HepG2 (cell line): ENCODE measurements around the gene SEPHS2. TPM values are rescaled to one million over a fixed set of nuclear protein-coding genes. Genes with fewer than 3 reads are reported as not detected.

Experiments used
- DR1 ChIP-seq: sonication (generic); formaldehyde crosslinking; IDR thresholded peaks from 2 replicates; pipeline ENCODE4 v1.8.0; 2021; ENCODE audit warnings: mild to moderate bottlenecking, missing genetic modification reagents, inconsistent platforms
- GTF3A ChIP-seq: sonication (generic); formaldehyde crosslinking; conservative IDR thresholded peaks from 2 replicates; pipeline ENCODE4 v1.4.0; 2020; ENCODE audit warnings: mild to moderate bottlenecking, missing genetic modification reagents
- KLF11 ChIP-seq: IDR thresholded peaks from 2 replicates; pipeline ENCODE4 v1.6.1; 2016; ENCODE audit warnings: missing compliant biosample characterization
- MXI1 ChIP-seq: IDR thresholded peaks from 3 replicates; pipeline ENCODE4 v1.6.1; 2012; ENCODE audit warnings: low read depth, low read length, inconsistent platforms, borderline replicate concordance
- NR0B2 ChIP-seq: sonication (generic); formaldehyde crosslinking; IDR thresholded peaks from 2 replicates; pipeline ENCODE4 v1.4.0; 2020; ENCODE audit warnings: mild to moderate bottlenecking, missing genetic modification reagents
- PCBP1 ChIP-seq: fragments of 200-400 bp; formaldehyde crosslinking; IDR thresholded peaks from 2 replicates; pipeline ENCODE4 v1.6.1; 2017; ENCODE audit warnings: mild to moderate bottlenecking, low read depth, low read length, borderline replicate concordance
- ZBTB44 ChIP-seq: sonication (generic); formaldehyde crosslinking; IDR thresholded peaks from 2 replicates; pipeline ENCODE4 v1.4.0; 2020; ENCODE audit warnings: missing genetic modification reagents
- ZNF512B ChIP-seq: sonication (generic); formaldehyde crosslinking; IDR thresholded peaks from 2 replicates; pipeline ENCODE4 v1.5.1; 2020; ENCODE audit warnings: missing genetic modification reagents, mild to moderate bottlenecking, borderline replicate concordance
- ZSCAN25 ChIP-seq: sonication (generic); formaldehyde crosslinking; IDR thresholded peaks from 2 replicates; pipeline ENCODE4 v1.8.0; 2022; ENCODE audit warnings: mild to moderate bottlenecking, missing genetic modification reagents
- polyA plus RNA-seq, 8 experiments: library from polyadenylated mRNA; depleted of rRNA in 3 of 8; stranded (reverse) in 7 of 8; unstranded in 1 of 8; fragments of >200 nt; fragmentation: Illumina TruSeq in 4 of 8; extraction: Trizol in 4 of 8; gene quantifications; 2 replicates each; pipeline versions ENCODE4 v1.2.1 to v1.2.3, GENCODE V29; 2011 to 2016; ENCODE audit warnings: low read depth in 4 of 8, missing spikeins in 1 of 8, mixed read lengths in 1 of 8; ENCODE audit not compliant: insufficient read depth in 1 of 8
- total RNA-seq, 5 experiments: library from RNA; depleted of rRNA; stranded (reverse); fragments of >200 nt; fragmentation: Illumina TruSeq; extraction: Trizol; gene quantifications; 2 replicates each; pipeline ENCODE4 v1.2.3, GENCODE V29; 2016; ENCODE audit warnings: low read depth in 1 of 5
- TF ChIP-seq, protein P1 (sequence below): sonication (generic); formaldehyde crosslinking; IDR thresholded peaks from 2 replicates; pipeline ENCODE4 v1.4.0; 2020; ENCODE audit warnings: missing genetic modification reagents
- TF ChIP-seq, protein P2 (sequence below): sonication (generic); formaldehyde crosslinking; IDR thresholded peaks from one replicate; pipeline ENCODE4 v1.5.1; 2020; ENCODE audit warnings: mild to moderate bottlenecking, missing genetic modification reagents; ENCODE audit errors: not compliant biosample characterization

SEPHS2 gene
- total and polyA plus RNA-seq, 2 of the 13 experiments (the other 11 are each of a cell fraction or from before 2014, with no cell fraction given) = 20.7 to 127 TPM

DNA sequence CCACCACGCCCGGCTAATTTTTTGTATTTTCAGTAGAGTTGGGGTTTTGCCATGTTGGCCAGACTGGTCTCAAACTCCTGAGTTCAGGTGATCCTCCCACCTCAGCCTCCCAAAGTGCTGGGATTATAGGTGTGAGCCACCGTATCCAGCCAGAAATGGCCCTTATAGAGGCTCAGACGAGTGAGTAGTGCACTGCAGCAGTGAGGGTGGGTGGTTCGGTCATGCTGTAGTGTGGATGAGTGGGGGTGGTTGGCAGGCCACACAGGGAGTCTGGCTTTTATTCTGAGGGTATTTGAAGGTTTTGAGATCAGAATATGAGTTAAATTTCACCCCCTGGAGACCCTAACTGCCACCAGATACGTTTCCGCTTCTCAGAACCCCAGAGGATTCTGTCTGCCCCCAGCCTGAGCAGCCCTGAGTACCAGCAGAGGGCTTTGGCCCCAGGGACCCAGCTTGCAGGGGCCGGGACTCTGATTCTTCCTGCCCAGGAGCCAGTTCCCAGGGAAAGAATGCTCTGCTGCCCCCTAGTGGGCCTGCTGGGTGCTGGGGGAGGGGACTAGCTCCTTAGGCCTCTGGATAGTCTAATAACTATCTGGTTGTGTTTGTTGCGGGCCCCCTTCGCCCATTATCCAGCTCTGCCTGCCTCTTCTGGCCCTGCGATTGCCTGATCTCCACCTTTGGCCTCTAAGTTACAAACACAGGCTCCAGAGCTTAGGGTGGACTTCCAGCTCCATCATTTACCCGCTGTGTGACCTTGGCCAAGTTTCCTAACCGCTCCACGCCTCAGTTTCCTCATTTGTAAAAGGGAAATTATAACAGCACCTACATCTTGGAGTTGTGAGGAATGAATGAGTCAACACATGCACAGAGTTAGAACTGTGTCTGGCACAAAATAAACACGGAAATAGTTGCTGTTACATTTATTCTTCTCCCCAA, 36.3 kb downstream of the SEPHS2 start (continued):
- TF ChIP-seq, protein P1, sequence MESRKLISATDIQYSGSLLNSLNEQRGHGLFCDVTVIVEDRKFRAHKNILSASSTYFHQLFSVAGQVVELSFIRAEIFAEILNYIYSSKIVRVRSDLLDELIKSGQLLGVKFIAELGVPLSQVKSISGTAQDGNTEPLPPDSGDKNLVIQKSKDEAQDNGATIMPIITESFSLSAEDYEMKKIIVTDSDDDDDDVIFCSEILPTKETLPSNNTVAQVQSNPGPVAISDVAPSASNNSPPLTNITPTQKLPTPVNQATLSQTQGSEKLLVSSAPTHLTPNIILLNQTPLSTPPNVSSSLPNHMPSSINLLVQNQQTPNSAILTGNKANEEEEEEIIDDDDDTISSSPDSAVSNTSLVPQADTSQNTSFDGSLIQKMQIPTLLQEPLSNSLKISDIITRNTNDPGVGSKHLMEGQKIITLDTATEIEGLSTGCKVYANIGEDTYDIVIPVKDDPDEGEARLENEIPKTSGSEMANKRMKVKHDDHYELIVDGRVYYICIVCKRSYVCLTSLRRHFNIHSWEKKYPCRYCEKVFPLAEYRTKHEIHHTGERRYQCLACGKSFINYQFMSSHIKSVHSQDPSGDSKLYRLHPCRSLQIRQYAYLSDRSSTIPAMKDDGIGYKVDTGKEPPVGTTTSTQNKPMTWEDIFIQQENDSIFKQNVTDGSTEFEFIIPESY = peak; percentile 79
- no peak for TF ChIP-seq ZBTB44 (CRISPR knock-in tag)
- 0 out of 2 replicates have a peak, but pooled peaks have one; percentile 55 for TF ChIP-seq NR0B2
- TF ChIP-seq DR1 (CRISPR knock-in tag) = 0 out of 2 replicates have a peak, but pooled peaks have one; percentile 49
- peak; percentile 65; the same call in 1 of the 2 replicates for TF ChIP-seq KLF11 (CRISPR knock-in tag)
- TF ChIP-seq, protein P2, sequence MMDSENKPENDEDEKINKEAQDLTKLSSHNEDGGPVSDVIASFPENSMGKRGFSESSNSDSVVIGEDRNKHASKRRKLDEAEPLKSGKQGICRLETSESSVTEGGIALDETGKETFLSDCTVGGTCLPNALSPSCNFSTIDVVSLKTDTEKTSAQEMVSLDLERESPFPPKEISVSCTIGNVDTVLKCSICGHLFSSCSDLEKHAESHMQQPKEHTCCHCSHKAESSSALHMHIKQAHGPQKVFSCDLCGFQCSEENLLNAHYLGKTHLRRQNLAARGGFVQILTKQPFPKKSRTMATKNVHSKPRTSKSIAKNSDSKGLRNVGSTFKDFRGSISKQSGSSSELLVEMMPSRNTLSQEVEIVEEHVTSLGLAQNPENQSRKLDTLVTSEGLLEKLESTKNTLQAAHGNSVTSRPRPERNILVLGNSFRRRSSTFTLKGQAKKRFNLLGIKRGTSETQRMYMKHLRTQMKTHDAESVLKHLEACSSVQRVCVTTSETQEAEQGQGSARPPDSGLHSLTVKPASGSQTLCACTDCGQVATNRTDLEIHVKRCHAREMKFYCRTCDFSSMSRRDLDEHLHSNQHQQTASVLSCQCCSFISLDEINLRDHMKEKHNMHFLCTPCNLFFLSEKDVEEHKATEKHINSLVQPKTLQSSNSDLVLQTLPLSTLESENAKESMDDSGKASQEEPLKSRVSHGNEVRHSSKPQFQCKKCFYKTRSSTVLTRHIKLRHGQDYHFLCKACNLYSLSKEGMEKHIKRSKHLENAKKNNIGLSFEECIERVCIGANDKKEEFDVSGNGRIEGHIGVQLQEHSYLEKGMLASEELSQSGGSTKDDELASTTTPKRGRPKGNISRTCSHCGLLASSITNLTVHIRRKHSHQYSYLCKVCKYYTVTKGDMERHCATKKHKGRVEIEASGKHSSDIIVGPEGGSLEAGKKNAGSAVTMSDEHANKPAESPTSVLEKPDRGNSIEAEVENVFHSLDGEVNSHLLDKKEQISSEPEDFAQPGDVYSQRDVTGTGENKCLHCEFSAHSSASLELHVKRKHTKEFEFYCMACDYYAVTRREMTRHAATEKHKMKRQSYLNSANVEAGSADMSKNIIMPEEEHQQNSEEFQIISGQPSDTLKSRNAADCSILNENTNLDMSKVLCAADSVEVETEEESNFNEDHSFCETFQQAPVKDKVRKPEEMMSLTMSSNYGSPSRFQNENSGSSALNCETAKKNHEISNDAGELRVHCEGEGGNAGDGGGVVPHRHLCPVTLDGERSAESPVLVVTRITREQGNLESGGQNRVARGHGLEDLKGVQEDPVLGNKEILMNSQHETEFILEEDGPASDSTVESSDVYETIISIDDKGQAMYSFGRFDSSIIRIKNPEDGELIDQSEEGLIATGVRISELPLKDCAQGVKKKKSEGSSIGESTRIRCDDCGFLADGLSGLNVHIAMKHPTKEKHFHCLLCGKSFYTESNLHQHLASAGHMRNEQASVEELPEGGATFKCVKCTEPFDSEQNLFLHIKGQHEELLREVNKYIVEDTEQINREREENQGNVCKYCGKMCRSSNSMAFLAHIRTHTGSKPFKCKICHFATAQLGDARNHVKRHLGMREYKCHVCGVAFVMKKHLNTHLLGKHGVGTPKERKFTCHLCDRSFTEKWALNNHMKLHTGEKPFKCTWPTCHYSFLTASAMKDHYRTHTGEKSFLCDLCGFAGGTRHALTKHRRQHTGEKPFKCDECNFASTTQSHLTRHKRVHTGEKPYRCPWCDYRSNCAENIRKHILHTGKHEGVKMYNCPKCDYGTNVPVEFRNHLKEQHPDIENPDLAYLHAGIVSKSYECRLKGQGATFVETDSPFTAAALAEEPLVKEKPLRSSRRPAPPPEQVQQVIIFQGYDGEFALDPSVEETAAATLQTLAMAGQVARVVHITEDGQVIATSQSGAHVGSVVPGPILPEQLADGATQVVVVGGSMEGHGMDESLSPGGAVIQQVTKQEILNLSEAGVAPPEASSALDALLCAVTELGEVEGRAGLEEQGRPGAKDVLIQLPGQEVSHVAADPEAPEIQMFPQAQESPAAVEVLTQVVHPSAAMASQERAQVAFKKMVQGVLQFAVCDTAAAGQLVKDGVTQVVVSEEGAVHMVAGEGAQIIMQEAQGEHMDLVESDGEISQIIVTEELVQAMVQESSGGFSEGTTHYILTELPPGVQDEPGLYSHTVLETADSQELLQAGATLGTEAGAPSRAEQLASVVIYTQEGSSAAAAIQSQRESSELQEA = peak; percentile 77
- 0 out of 2 replicates have a peak, but pooled peaks have one; percentile 5 for TF ChIP-seq GTF3A (CRISPR knock-in tag)
- no peak for TF ChIP-seq ZNF512B (CRISPR knock-in tag)
- TF ChIP-seq ZSCAN25 = peak; percentile 76; the same call in 1 of the 2 replicates
- no peak for TF ChIP-seq PCBP1
- peak; percentile 56; the same call in 1 of the 3 replicates for TF ChIP-seq MXI1
